Midbrain (tissue), 1 donor: ENCODE results near the gene ST7L.

Source experiments
- DNase-seq: peaks from one replicate; lab custom pipeline; 2025; lab: John Stamatoyannopoulos, UW

ST7L gene

DNA sequence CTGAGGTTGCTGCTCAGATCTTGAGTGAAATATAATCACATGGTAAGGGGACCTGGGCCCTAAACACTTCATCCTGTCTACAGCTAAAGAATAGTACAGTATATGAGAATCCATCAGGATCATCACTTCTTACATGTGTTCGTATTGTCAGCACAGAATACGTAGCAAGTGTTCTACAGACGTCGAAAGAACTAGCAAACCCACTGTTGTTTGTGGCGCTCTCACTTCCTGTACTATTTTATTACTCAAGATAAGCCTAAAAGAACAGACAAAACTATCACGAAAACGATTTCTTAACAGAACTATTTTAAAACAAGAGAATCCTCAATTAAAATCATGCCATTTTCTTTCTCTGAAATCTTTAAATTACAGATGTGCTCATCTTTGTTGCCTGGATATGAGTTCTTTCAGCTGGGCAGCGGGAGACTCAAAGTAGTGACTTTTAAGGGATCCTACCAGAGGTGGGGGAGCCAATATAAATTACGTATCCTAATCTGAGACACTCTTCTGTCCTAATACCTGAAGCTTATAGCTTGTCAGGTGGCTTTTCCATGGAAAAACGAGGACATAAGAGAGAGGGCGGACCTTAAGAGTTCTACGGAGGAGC, 724 bp downstream of the ST7L start:
- peak; percentile 47 for DNase-seq

DNA sequence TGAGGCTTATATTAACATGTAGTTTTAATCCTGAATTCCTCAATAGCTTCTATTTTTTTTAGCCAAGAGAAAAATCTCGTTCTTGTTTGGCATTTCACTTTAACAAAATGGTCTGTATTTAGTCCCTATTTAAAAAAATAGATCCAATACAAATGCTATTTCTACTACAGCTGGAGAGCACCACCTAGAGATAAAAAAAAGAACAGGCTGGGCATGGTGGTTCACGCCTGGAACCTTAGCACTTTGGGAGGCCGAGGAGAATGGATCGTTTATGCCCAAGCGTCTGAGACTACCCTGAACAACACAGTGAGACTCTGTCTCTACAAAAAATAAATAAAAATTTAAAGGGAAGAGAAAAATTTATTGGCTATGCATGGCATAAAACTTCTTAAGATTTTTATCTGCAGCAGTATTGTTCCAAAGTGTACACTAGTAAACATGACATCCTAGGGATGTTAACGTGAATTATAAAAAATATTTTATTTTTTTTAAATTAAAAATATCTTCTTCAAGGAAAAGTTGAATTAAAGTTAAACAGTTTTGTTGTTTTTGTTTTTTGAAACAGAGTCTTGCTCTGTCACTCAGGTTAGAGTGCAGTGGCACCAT, 4.4 kb downstream of the ST7L start:
- no peak for DNase-seq

DNA sequence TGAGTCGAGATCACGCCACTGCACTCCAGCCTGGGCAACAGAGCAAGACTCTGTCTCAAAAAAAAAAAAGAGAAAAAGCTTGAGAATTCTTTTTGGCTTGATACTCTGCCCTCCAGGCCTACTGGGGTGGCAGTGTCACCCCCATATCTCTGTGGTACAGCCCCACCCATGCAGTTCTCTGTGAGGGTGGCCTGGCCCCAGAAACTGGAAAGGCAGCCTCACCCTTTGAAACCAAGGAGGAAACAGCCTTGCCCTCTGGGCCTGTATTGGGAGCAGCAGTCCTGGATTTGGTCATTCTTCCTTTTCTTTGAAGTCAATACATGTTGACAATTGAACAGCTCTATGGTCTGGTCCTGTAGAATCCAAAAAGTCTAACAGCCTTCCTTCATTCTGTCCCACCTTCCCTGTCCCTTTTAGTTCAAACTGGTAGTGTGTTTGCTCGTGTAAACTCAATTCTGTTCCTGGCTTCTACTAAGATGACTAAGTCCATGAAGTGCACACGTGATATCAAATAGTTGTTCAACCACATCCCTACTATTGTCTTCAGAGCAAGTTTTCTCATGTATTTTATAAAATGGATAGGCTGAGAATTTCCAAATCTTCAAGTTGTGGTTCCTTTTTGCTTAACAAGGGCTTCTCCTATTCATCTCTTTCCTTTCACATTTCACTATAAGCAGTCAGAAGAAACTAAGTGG, 13.2 kb downstream of the ST7L start:
- no peak for DNase-seq

DNA sequence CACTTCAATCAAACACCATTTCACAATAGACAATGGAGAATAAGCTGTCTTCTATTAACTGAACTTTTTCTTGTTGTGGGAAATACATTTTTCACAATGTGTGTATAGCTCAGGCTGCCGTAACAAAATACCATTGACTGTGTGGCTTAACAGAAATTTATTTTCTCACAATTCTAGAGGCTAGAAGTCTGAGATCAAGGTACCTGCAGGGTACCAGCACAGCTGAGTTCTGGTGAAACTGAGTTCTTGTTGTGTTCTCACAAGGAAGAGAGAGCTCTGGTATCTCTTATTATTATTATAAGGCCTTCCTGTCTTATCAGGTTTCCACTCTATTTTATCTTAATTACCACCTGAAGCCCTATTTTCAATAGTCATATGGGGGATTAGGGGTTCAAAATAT, 15.4 kb downstream of the ST7L start:
- DNase-seq, result no peak

DNA sequence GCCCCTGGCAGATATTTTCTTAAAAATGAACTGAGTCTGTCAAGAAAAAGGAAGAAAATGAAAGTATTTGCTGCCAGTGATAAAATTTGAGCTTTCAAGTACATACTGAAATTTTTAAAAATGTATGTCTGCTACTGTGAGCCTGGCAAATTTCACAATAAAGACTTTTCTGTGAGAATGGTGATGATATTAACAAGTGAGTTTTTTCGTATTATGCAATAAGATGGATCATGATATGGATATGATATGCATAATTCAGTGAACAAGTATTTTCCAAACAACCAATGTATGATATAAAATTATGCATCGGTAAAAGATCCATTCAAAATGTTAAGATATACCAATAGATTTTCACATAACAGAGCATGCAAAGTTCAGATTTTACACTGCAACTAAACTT, 15.9 kb downstream of the ST7L start:
- DNase-seq, result no peak

DNA sequence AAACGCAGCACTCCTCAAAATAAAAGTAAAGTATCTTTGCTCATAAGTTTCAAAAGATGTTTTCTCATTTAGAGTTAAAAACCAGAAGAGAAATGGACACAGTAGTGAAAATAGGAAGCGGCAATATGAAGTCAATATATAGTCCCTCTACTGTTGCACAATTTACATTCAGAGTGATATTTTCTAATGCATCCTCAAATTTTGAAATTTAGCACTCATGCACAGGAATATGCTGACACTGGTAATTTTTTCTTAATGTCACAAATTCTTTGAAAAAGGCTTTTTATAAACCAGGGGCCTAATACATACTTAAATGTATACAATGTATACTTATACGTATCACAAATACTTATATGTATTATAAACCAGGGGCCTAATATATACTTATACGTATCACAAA, 19.5 kb downstream of the ST7L start:
- no peak for DNase-seq

DNA sequence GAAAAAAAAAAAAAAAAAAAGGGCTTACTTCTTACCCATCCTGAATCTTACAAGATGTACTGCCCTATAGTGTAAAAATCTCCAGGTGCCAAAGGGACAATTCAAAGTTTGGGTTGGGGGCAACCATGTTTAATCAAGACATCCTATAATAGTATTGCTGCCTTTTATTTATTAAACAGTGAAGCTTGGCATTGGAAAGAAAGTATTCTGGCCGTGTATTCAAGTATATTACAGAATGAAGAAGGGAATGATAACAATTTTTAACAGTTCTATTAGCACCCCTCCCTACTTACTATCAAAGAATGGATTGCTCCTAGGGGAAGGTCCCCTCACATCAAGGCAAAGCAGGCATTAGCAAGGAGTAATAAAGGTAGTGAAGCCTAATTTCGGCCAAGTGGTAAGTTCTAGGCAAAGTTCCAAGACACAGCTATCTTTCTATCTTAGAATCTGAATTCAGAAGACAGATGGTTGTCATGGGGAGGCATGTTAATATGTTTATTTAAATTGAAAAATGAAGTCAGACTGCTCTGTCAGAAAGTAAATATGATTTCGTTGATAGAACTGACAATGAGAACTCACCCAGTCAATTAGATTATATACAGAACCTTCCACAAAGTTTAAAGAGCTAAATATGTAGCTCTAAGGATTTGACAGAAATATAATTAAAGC, 24.6 kb downstream of the ST7L start:
- no peak for DNase-seq

DNA sequence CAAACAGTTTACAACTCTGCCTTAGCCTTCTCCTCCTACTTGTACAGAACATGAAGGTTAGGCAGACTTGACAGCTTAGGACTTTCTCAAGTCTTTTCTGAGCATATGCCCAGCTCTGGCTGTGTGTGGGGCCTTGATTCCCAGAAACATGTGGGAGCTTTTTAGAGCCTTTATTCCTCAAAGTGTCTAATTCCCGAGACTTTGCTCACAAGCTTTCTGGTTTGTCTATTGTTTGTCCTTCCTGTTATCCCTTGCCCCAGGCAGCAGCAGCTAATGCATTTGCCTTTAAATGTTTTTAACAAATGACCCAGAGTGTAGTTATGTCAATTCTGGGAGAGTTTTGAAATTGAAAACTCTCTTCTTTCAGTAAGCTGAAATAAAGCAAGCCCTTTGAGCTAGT, 29.2 kb downstream of the ST7L start:
- no peak for DNase-seq

DNA sequence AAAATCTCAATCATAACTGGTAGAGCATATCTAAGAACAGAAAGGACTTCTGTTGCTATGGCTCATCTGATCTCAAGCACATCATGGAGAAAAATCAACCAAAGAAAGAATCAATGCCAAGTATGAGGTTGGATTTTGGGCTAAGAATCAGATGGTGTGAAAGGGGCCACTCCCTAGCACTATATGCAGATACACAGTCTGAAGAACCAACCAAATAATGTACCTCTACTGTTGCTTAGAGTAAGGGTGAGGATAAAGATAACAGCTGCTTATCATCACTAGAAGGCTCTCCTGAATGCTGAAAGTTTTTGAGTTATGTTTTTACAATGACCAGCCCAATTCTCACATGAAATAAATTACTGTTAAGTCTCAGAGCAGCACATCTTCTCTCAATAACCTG, 35.6 kb downstream of the ST7L start:
- no peak for DNase-seq

DNA sequence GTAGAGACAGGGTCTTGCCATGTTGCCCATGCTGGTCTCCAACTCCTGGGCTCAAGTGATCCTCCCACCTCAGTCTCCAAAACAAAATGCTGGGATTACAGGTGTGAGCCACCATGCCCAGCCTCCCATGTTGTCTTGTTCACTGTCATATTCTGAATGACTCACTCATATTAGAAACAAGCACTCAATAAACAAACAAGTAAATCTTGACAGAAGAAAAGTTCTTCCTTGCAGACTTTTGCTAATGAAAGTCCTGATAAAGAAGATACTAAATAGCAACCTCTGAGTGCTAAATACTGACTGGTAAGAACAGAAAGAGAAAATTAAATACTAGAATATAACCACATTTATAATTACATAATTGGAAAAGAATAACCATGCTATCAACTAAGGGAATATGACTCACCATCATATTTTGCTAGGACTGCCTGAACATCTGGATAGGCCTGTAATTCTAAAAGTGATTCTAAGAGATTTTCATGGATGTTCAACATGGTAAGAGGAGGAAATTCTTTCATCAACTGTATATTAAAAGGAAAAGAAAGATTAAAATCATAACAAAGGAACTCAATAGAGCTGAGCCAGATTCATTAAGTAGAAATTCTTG, 37.3 kb downstream of the ST7L start:
- DNase-seq, result no peak

DNA sequence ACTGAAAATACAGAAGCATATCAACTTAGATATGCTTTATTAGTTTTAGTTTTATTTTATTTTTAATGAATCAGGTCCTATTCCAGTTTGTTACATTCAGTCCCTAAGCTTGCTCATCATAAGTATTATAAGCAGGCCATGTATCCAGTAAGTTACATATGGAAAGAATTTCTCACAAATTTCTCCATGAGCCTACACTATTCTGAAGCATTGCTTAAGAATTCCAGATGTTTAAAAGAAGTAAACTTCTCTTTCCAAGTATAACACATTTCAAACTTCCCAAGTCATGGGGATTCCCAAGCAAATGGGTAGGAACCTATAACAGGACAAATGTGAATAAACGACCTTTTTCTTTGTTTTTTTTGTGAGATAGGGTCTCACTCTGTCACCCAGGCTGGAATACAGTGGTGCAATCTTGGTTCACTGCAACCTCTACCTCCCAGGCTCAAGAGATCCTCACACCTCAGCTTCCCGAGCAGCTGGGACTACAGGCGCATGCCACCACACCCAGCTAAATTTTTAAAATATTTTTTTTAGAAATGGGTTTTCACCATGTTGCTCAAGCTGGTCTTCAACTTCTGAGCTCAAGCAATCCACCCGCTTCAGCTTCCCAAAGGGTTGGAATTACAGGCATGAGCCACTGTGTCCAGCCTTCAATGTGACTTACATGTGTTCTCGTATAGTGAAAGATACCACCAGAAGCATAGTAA, 39.0 kb downstream of the ST7L start:
- DNase-seq, result no peak

DNA sequence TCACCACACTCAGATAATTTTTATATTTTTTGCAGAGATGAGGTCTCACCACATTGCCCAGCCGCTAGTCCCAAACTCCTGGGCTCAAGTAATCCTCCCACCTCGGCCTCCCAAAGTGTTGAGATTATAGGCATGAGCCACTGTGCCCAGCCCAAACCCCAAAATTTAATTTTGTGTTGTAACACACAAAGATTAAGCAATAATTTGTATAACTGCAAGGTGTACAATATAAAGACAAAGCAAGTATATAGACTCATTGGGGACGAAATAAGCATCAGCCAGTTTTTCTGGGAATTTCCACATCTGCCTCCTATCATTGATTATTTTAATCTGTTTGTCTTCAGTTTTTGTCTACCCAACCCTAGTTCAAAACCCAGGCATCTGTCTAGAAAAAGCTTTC, 42.7 kb downstream of the ST7L start:
- no peak for DNase-seq

DNA sequence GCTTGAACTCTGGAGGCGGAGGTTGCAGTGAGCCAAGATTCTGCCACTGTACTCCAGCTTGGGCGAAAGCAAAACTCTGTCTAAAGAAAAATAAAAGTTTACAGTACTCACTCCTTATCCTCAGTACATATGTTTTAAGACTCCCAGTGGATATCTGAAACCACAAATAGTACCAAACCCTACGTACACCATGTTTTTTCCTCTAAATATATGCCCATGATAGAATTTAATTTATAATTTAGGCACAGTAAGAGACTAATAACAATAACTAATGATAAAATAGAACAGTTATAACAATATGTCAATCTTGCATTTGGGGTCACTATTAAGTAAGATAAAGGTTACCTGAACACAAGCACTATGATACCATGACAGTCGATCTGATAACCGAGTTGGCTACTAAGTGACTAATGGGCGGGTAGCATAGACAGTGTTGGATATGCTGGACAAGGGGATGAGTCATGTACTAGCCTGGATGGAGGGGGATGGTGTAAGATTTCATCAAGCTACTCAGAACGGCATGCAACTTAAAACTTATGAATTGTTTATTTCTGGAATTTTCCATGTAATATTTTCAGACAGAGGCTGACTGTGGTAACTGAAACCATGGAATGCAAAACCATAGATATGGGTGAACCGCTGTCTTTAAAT, 43.7 kb downstream of the ST7L start:
- no peak for DNase-seq

DNA sequence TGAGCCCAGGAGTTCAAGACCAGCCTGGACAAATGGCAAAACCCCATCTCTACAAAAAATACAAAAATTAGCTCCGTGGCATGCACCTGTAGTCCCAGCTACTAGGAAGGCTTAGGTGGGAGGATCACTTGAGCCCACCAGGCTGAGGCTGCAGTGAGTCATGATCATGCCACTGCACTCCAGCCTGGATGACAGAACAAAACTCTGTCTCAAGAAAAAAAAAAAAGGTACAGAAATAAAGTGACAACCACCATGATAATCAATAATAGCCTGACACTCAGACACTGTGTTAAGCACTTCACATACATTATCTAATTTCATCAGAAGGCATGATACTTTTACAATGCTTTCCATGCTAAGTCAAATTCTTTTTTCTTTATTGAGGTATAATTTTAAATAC, 53.1 kb downstream of the ST7L start:
- no peak for DNase-seq

DNA sequence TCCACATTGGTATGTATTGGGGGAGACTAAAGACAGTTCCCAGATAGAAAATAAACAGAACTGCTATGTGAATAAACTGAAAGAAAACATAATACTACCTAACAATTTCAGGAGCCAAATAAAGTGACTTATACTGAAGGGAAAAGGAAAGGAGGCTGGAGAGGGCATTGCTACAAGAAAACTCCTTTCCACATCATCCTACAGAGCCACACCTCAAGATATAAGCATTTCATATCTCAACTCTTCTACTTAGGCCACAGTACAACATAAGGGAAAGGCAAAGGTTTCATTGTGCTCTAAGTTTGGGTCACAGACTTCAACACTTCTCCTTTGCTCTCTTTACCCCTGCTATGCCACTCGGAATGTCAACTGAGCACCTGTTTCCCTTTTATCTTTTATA, 54.9 kb downstream of the ST7L start:
- DNase-seq, result no peak

DNA sequence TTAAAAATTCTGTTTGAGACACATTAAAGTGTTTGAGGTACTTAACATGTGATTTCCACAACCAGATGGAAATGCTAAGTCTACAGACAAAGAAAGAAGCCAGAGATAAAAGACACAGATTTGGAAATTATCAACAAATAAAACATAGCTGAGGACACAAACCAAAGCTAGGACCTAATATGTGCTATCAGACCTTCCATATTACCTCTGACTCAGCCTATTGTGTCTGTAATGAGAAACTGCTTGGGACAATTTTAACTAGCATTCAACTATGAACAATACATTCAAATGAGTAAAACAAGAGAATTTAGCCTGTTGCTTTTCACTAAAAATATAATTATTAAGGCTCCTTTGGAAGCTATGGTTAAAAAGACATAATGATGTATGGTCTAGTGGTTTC, 55.6 kb downstream of the ST7L start:
- no peak for DNase-seq

DNA sequence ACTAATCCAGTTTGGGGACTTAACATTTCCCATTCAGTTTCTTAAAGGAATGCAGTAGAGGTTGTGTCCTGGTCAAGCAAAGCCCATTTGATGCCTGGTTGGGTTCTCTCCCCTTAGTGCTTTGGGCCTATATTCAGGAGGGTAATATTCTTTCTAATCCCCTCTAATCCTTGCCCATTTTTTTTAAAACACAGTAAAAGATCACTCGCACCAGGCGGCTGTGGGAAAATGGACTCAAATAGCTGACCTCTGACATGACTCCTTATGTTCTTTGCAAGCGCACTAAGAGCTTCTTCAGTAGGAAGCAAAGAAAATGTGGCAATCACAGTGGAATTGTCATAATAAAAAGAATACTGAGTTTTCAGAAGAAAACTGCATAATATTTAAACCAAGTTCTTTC, 60.3 kb downstream of the ST7L start:
- DNase-seq, result no peak

DNA sequence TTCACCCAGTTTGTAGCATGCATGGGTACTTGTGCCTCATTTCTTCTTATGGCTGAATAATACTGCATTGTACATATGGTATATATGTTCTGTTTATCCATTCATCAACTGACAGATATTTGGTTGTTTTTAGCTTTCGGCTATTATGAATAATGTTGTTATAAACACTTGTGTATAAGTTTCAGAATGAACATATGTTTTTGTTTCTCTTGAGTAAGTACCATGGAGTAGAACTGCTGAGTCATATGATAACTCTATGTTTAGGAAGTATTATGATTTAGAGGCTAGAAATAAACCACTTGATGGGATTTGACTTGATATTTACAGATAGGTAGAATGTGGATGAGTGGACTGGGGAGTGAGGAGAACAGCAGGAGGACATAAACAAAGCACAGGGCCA, 61.6 kb downstream of the ST7L start:
- no peak for DNase-seq

DNA sequence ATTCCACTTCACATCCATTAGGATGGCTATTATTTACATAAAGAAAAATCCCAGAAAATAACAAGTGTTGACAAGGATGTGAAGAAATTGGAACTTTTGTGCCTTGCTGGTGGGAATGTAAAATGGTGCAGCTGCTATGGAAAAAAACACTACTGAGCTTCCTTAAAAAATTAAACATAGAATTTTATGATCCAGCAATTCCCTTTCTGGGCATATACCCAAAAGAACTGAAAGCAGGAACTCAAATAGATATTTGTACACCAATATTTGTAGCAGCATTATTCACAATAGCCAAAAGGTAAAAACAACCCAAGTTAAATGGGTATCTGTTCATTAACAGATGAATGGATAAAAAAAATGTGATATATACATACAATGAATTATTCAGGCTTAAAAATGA, 64.5 kb downstream of the ST7L start:
- DNase-seq, result no peak

DNA sequence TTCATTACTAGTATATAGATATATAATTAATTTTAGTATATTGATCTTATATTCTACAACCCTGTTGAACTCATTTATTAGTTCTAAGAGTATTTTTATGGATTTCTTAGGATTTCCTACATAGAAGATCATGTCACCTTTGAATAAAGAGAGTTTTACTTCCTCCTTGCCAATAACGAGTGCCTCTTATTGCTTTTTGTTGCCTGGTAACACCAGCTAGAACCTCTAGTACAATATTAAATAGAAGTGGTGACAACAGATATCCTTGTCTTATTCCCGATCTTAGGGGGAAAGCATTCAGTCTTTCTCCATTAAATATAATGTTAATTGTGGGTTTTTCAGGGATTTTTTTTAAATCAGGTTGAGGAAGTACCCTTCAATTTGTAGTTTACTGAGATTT, 69.4 kb downstream of the ST7L start:
- DNase-seq, result no peak

DNA sequence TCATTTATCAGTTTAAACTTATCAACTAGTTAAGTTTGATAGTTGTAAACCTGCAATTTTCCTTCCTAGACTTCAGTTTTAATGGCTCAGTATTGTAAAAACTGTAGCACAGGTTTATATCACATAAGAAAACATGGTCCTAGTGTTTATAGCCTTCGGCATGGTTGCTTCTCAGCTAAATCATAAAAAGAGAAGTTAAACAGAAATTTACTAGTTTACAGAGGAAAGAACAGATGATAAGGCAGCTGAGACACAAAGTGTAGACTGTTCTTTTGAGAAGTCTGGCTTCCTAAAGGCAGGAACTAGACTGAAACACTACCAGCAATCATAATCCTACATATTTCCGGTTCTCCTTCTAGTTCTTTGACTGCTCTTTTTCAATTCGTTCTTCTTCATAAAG, 70.4 kb downstream of the ST7L start:
- DNase-seq, result no peak

DNA sequence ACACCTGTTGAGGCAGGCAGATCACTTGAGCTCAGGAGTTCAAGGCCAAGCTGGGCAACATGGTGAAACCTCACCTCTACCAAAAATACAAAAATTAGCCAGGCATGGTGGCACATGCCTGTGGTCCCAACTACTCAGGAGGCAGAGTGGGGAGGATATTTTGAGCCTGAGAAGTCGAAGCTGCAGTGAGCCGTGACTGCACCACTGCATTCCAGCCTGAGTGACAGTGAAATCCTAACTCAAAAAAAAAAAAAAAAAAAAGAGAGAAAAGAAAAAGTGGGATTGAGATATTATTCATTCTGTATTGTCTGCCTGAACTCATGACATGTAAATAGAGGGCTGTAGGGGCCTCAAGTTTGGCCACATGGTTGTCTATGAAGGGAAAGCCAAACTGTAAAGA, 72.9 kb downstream of the ST7L start:
- no peak for DNase-seq
